HFF-Myc (cell line): ENCODE measurements around the gene FBLN1.

Experiments
- DNase-seq: peaks from one replicate; pipeline ENCODE4 v3.0.0-alpha.2; 2011; ENCODE audit warnings: low read depth; ENCODE audit errors: extremely low read depth
- H3K4me3 ChIP-seq: replicated peaks from 2 replicates; pipeline ENCODE4 v1.5.1; 2011; ENCODE audit warnings: low read depth, mild to moderate bottlenecking, control low read depth, low read length
- TF ChIP-seq, protein P1 (sequence below): IDR thresholded peaks from 2 replicates; pipeline ENCODE4 v1.5.1; 2012; ENCODE audit warnings: mild to moderate bottlenecking, low read depth, low read length, control low read depth; ENCODE audit errors: missing control alignments

The FBLN1 gene

DNA sequence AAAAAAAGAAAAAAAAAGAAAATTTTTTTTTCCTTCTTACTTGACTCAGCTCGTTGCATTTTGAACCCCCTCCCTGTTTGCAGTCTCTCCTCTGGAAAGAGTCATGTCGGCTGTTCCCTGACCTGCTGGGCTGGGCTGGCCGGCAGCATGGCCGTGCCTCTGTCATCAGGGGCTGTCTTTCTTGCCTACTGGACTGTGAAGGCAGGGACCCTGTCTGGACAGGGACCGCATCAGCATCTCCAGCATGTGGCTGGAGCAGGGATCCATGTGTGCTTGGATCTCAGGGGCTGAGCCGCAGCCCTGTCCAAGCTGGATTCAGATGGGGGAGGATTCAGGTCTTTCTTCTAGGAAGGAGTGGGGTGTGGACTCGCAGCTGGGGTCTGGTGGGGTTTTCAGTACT lies 15.5 kb downstream of the FBLN1 start:
- no peak for DNase-seq
- no peak overlapping the region for H3K4me3 ChIP-seq
- TF ChIP-seq, protein P1, sequence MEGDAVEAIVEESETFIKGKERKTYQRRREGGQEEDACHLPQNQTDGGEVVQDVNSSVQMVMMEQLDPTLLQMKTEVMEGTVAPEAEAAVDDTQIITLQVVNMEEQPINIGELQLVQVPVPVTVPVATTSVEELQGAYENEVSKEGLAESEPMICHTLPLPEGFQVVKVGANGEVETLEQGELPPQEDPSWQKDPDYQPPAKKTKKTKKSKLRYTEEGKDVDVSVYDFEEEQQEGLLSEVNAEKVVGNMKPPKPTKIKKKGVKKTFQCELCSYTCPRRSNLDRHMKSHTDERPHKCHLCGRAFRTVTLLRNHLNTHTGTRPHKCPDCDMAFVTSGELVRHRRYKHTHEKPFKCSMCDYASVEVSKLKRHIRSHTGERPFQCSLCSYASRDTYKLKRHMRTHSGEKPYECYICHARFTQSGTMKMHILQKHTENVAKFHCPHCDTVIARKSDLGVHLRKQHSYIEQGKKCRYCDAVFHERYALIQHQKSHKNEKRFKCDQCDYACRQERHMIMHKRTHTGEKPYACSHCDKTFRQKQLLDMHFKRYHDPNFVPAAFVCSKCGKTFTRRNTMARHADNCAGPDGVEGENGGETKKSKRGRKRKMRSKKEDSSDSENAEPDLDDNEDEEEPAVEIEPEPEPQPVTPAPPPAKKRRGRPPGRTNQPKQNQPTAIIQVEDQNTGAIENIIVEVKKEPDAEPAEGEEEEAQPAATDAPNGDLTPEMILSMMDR, result no peak

DNA sequence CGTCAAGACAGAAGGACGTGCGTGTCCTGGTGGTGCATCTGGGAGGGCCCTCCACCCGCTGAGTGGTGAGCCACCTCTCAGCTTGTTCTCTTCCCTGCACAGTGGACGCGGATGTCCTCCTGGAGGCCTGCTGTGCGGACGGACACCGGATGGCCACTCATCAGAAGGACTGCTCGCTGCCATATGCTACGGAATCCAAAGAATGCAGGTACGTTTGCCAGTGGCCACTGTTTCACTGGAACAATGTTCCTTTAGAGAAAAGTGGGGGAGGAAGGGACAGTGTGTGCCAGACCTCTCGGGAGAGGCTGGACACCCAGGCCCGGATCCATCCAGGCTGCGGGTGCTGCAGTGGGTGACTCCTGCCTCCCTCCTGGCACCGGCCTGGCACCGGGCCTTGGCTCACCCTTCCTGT lies 15.9 kb downstream of the FBLN1 start:
- no peak for DNase-seq
- no peak overlapping the region for H3K4me3 ChIP-seq
- TF ChIP-seq, protein P1, result no peak

DNA sequence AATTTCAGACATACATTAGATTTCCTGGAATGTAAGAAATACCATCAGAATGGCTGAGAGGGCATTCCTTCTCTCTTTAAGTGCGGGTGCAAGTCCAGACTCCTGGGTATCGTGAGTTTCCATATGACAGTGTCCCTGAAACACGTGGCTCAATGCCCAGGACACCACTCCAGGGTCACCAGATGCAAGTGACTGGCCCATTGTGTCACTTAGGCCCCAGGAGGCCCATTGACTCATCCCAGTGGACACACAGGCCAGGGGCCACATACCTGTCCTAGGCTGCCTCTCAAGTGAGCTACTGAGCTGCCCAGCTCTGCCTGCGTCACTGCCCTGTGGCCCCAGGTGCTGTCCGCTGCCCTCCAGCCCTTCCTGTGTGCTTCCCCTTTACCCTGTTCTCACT lies 18.5 kb downstream of the FBLN1 start:
- no peak for DNase-seq
- no peak overlapping the region for H3K4me3 ChIP-seq
- TF ChIP-seq, protein P1, result no peak

DNA sequence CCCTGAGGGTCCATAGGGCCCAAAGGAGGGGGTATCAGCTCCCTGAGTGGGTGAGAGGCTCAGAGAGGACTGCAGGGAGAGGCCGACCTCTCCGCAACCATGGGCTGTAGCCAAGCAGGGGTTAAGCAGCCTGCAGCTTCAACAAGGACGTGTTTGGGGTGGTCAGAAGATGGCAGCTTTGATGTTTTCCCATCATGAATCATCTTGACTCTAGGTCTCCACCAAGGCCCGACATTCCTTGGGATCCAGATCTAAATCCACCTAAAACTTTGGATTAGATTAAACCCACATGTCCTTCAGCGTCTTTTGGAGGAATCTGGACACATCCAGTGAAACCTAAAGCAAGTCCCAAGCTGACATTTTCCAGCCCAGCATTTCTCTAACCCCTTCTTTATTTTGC lies 19.8 kb downstream of the FBLN1 start:
- TF ChIP-seq, protein P1, result no peak
- DNase-seq, result no peak
- no peak overlapping the region for H3K4me3 ChIP-seq

DNA sequence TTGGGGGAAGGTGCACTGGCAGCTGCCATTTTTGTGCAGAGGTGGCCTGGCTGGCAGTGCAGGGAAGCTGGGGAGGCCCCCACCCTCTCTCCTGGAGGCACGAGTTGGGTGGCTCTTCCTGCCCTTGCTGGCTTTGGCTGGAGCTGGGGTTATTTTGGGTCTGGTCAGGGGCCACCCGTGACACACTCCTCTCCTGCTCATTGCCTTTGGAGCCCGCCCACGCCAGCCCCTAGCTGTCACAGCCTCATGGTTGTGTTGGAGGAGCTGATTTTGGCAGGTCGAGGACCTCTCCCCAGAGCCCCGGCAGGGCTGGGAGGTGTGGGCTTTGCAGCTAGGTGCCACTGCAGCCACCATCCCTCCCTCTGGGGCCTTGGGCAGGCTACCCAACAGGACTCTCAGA lies 21.5 kb downstream of the FBLN1 start:
- DNase-seq, result no peak
- TF ChIP-seq, protein P1, result no peak
- H3K4me3 ChIP-seq, result no peak overlapping the region

DNA sequence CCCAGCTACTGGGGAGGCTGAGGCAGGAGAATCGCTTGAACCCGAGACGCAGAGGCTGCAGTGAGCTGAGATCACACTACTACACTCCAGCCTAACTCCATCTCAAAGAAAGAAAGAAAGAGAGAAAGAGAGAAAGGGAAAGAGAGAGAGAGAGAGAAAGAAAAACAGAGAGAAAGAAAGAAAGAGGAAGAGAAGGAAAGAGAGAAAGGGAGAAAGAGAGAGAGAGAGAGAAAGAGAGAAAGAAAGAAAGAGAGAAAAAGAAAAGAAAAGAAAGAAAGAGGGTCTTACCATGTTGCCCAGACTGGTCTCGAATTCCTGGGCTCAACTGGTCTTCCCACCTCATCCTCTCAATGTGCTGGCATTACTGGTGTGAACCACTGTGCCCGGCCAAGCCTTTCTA lies 22.3 kb downstream of the FBLN1 start:
- DNase-seq, result no peak
- TF ChIP-seq, protein P1, result no peak
- no peak overlapping the region for H3K4me3 ChIP-seq

DNA sequence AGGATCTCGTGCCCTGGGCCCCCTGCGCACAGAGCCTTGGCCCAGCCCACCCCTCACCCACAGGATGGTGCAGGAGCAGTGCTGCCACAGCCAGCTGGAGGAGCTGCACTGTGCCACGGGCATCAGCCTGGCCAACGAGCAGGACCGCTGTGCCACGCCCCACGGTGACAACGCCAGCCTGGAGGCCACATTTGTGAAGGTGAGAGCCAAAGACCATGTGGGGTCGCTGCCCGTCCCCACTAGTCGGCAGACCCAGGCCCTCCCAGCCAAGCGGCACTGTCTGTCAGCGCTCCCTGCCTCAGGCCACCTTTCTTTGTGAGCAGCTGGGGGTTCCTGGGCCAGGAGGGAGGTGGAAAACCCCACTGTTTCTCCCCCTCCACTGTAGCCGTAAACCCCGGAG lies 22.8 kb downstream of the FBLN1 start:
- no peak overlapping the region for H3K4me3 ChIP-seq
- no peak for DNase-seq
- TF ChIP-seq, protein P1, result no peak
